OCI-LY7 (cell line): Measurements from ENCODE around the gene PARVB. TPM values are rescaled to one million over a fixed set of nuclear protein-coding genes. Genes with fewer than 3 reads are reported as not detected.

Experiments
- BruUV-seq: library from RNA; stranded (reverse); fragments of 400-500 nt; replicated peaks from 2 replicates; lab custom pipeline; 2021; lab: Mats Ljungman, UMichigan
- CTCF ChIA-PET: fragments of 300-600 bp; sonication (Branson Sonifier 250); formaldehyde crosslinking; loops from one replicate; lab custom pipeline; 2022; ENCODE audit warnings: antibody characterized with exemption; ENCODE audit not compliant: unreplicated experiment; lab: Charles Lee
- POLR2A ChIA-PET: fragments of 300-600 bp; sonication (Branson Sonifier 250); formaldehyde crosslinking; loops from one replicate; lab custom pipeline; 2022; ENCODE audit warnings: antibody characterized with exemption; lab: Charles Lee
- DNase-seq: peaks from one replicate; pipeline ENCODE4 v3.0.0-alpha.2; 2015; ENCODE audit warnings: low spot score
- H2AFZ ChIP-seq: fragments of 200-600 bp; sonication (generic), shearing (Covaris generic); 2 replicates; pipeline ENCODE4 v1.6.1; 2014; ENCODE audit warnings: mild to moderate bottlenecking, antibody characterized with exemption, low read length, moderate library complexity
- H3K27ac ChIP-seq: fragments of 200-600 bp; sonication (generic); 2 replicates; pipeline ENCODE4 v1.5.1; 2014; ENCODE audit warnings: mixed run types, low read depth, mild to moderate bottlenecking, moderate library complexity, low read length, inconsistent platforms; ENCODE audit not compliant: poor library complexity, severe bottlenecking
- H3K36me3 ChIP-seq: fragments of 200-600 bp; sonication (generic); 2 replicates; pipeline ENCODE4 v1.6.1; 2014; ENCODE audit warnings: mild to moderate bottlenecking, antibody characterized with exemption, low read length, moderate library complexity, mixed read lengths; ENCODE audit not compliant: insufficient read depth
- H3K4me1 ChIP-seq: fragments of 200-600 bp; sonication (generic); 2 replicates; pipeline ENCODE4 v1.5.1; 2014; ENCODE audit warnings: mild to moderate bottlenecking, low read length; ENCODE audit not compliant: insufficient read depth, poor library complexity, severe bottlenecking
- H3K4me2 ChIP-seq: fragments of 200-600 bp; sonication (generic); 2 replicates; pipeline ENCODE4 v1.6.1; 2014; ENCODE audit warnings: mild to moderate bottlenecking, low read length
- H3K4me3 ChIP-seq: fragments of 200-600 bp; sonication (generic); 2 replicates; pipeline ENCODE4 v1.5.1; 2014; ENCODE audit warnings: mild to moderate bottlenecking, low read depth, low read length; ENCODE audit not compliant: poor library complexity, severe bottlenecking
- H3K79me2 ChIP-seq: fragments of 200-600 bp; sonication (generic); 2 replicates; pipeline ENCODE4 v1.6.1; 2016; ENCODE audit warnings: low read depth, mild to moderate bottlenecking, low read length, moderate library complexity, mixed read lengths; ENCODE audit not compliant: insufficient read depth
- H3K9me2 ChIP-seq: fragments of 200-600 bp; sonication (generic); 2 replicates; pipeline ENCODE4 v1.6.1; 2016; ENCODE audit warnings: mild to moderate bottlenecking, low read length, mixed read lengths; ENCODE audit not compliant: insufficient read depth
- H3K9me3 ChIP-seq: fragments of 200-600 bp; sonication (generic); 2 replicates; pipeline ENCODE4 v1.6.1; 2014; ENCODE audit warnings: mild to moderate bottlenecking, mixed run types, low read length, mixed read lengths
- H4K20me1 ChIP-seq: fragments of 200-600 bp; sonication (generic); 2 replicates; pipeline ENCODE4 v1.6.1; 2014; ENCODE audit warnings: mild to moderate bottlenecking, antibody characterized with exemption, low read length, moderate library complexity, mixed read lengths; ENCODE audit not compliant: insufficient read depth
- CTCF ChIP-seq: fragments of 200-600 bp; sonication (generic); conservative IDR thresholded peaks from 2 replicates; pipeline ENCODE4 v1.5.1; 2014; ENCODE audit warnings: mild to moderate bottlenecking, antibody characterized with exemption, low read length, moderate library complexity, mixed read lengths
- EZH2phosphoT487 ChIP-seq: fragments of 200-600 bp; sonication (generic); IDR thresholded peaks from 2 replicates; pipeline ENCODE4 v1.6.1; 2018; ENCODE audit warnings: low read depth, borderline replicate concordance, mild to moderate bottlenecking, mixed run types, antibody characterized with exemption, low read length, moderate library complexity, mixed read lengths
- intact Hi-C: fragments of 100-400 bp; cut with micrococcal nuclease; formaldehyde crosslinking; loops from one replicate; pipeline ENCODE4 v1.10.0; 2022; ENCODE audit not compliant: unreplicated experiment
- total RNA-seq, 2 experiments: library from RNA; depleted of rRNA in 1 of 2; stranded (reverse); fragments of >200 nt in 1 of 2; shearing (Covaris generic) in 1 of 2; gene quantifications; 2 replicates each; pipeline ENCODE4 v1.2.3, GENCODE V29; 2014 to 2022

Gene PARVB
- total RNA-seq, 2 experiments from 2014 or later, result 0.34 TPM; not detected in 1

- Histone ChIP-seq H3K4me3 (no peak overlapping the region), H3K36me3 (no peaks in the 10 kb centered on the region), H3K9me2 (no peaks in the 10 kb centered on the region), H4K20me1 (no peaks in the 10 kb centered on the region), H3K4me2 (no peak overlapping the region), H3K79me2 (no peaks in the 10 kb centered on the region), H3K27ac (no peak overlapping the region), H2AFZ (no peak overlapping the region), H3K4me1 (no peaks in the 10 kb centered on the region), H3K9me3 (no peaks in the 10 kb centered on the region)
- intact Hi-C loops, result no loop called here
- POLR2A ChIA-PET, result no interaction called here
- CTCF ChIA-PET, result interaction anchor here (0.5 kb wide), 1 partner anchor 300 kb away, joined by 3 read pairs; no protein-coding TSS in a partner anchor
- no TSS peak for BruUV-seq
- TF ChIP-seq CTCF, result no peak
- no peak for TF ChIP-seq EZH2phosphoT487
- no peak for DNase-seq
Observed at GRCh38 chr22:44050766-44051355, 26.8 kb downstream of the PARVB start.

GRCh38 chr22:44051358-44051757 lies 27.3 kb downstream of the PARVB start:
- Histone ChIP-seq H3K9me3 (no peaks in the 10 kb centered on the region), H3K4me1 (no peaks in the 10 kb centered on the region), H3K4me2 (no peak overlapping the region), H3K4me3 (no peak overlapping the region), H4K20me1 (no peaks in the 10 kb centered on the region), H3K79me2 (no peaks in the 10 kb centered on the region), H3K9me2 (no peaks in the 10 kb centered on the region), H2AFZ (no peak overlapping the region), H3K36me3 (no peaks in the 10 kb centered on the region), H3K27ac (no peak overlapping the region)
- no TSS peak for BruUV-seq
- ChIA-PET POLR2A (no interaction called here), CTCF (no interaction called here)
- intact Hi-C loops, result no loop called here
- DNase-seq, result no peak
- no peak for TF ChIP-seq CTCF
- TF ChIP-seq EZH2phosphoT487, result no peak

GRCh38 chr22:44051961-44052360 lies 27.9 kb downstream of the PARVB start:
- Histone ChIP-seq H3K27ac (no peak overlapping the region), H3K4me3 (no peak overlapping the region), H3K79me2 (no peaks in the 10 kb centered on the region), H3K36me3 (no peaks in the 10 kb centered on the region), H3K9me3 (no peaks in the 10 kb centered on the region), H3K9me2 (no peaks in the 10 kb centered on the region), H3K4me1 (no peaks in the 10 kb centered on the region), H3K4me2 (no peak overlapping the region), H4K20me1 (no peaks in the 10 kb centered on the region), H2AFZ (no peak overlapping the region)
- intact Hi-C loops, result no loop called here
- POLR2A ChIA-PET, result no interaction called here
- TF ChIP-seq EZH2phosphoT487, result no peak
- no peak for TF ChIP-seq CTCF
- CTCF ChIA-PET, result no interaction called here
- DNase-seq, result no peak
- no TSS peak for BruUV-seq
